ENCODE results near the gene SDS. TPM values are rescaled to one million over a fixed set of nuclear protein-coding genes. Genes with fewer than 3 reads are reported as not detected.

SDS gene
- total and polyA plus RNA-seq, 2 donors (not counting 1 experiment from before 2014, with no cell fraction given) = 0.09 TPM; not detected in 1

GRCh38 chr12:113374823-113375428 lies 28.8 kb downstream of the SDS start:
- H3K27ac Mint-ChIP-seq = no peak overlapping the region

More at GRCh38 chr12:113374823-113375428, 28.8 kb downstream of the SDS start:
- ChIA-PET CTCF (no interaction called here), POLR2A (no interaction called here)
- Histone ChIP-seq H3K36me3 (replicated peaks in 1 of 2; ENCODE audit: control extremely low read depth in 1 of 2, control insufficient read depth in 1 of 2, extremely low read depth in 1 of 2, insufficient read depth in 2 of 2, low read length in 1 of 2) (peaks cover 0 to 11% of the 10 kb centered on the region in 2 experiments), H3K4me1 (ENCODE audit: control insufficient read depth in 2 of 2, insufficient read depth in 2 of 2, low read length in 2 of 2) (peaks cover 0 to 7% of the 10 kb centered on the region in 2 donors), H4K20me1 (ENCODE audit: control insufficient read depth, insufficient read depth, low read length, poor library complexity, severe bottlenecking) (no peaks in the 10 kb centered on the region), H3K9ac (ENCODE audit: low read length) (no peak overlapping the region), H3K9me3 (ENCODE audit: control extremely low read depth in 1 of 3, control insufficient read depth in 2 of 3, insufficient read depth in 1 of 3, low read length in 2 of 3) (peaks cover 0 to 3% (median 0%) of the 10 kb centered on the region in 3 donors), H3K27me3 (replicated peaks in 1 of 4; ENCODE audit: control extremely low read depth in 1 of 4, control insufficient read depth in 3 of 4, insufficient read depth in 4 of 4, low read length in 3 of 4) (no peaks in the 10 kb centered on the region), H3K79me2 (ENCODE audit: control insufficient read depth, insufficient read depth, low read length) (no peaks in the 10 kb centered on the region), H2AFZ (ENCODE audit: insufficient read depth, low read depth, low read length, poor library complexity, severe bottlenecking) (no peak overlapping the region), H3K4me2 (replicated peaks; ENCODE audit: low read depth, low read length, poor library complexity, severe bottlenecking) (no peak overlapping the region), H3K4me3 (ENCODE audit: control extremely low read depth in 1 of 5, extremely low read depth in 1 of 5, insufficient read depth in 1 of 5, low read depth in 2 of 5, low read length in 4 of 5) (no peak overlapping the region), H3K27ac (ENCODE audit: low read length in 2 of 2) (no peak overlapping the region)
- Mint-ChIP-seq H3K4me1 (peaks cover 9% of the 10 kb centered on the region), H3K27me3 (no peaks in the 10 kb centered on the region), H3K9me3 (ENCODE audit: insufficient read depth) (no peaks in the 10 kb centered on the region), H3K4me3 (no peak overlapping the region)
- no peak for ATAC-seq (ENCODE audit: low read depth)
- intact Hi-C loops (cut with micrococcal nuclease) = no loop called here
- WGBS (ENCODE audit: insufficient coverage) = 94% methylated on average over 3 of the region's 4 CpGs
- TF ChIP-seq CTCF (IDR thresholded peaks at IDR 0.05) (no peak), EZH2 (IDR thresholded peaks at IDR 0.05; ENCODE audit: borderline replicate concordance, insufficient read depth, low read depth, low read length, poor library complexity, severe bottlenecking) (no peak)
- DNase-seq = no peak

All from B cell (primary cell).